Activated T-cell treated with anti-CD3 and anti-CD28 coated beads, Interleukin-2, amount 50 U/mL, for 72 hours (primary cell): ENCODE measurements around the gene TMEM184C. TPM values are rescaled to one million over a fixed set of nuclear protein-coding genes. Genes with fewer than 3 reads are reported as not detected.

Experiments
- ATAC-seq, 2 donors: fragments of 150-1000 bp; cut with Tn5 transposase; replicated peaks in 1 of 2; 2 replicates each; pipeline ENCODE4 v1.10.0; 2021; ENCODE audit warnings: moderate library complexity in 2 of 2, mild to moderate bottlenecking in 1 of 2
- DNase-seq, 2 donors: peaks; one replicate each; pipeline ENCODE4 v3.0.0; 2021 to 2022; ENCODE audit warnings: mixed read lengths in 1 of 2
- H3K27ac Mint-ChIP-seq: one replicate; pipeline ENCODE4 v1.8.0; 2022; ENCODE audit warnings: mild to moderate bottlenecking, moderate library complexity, mixed read lengths
- H3K27me3 Mint-ChIP-seq: one replicate; pipeline ENCODE4 v1.8.0; 2022; ENCODE audit warnings: low read depth, mixed read lengths
- H3K36me3 Mint-ChIP-seq, 2 donors: one replicate each; pipeline ENCODE4 v1.8.0; 2022; ENCODE audit warnings: mixed read lengths in 2 of 2, mild to moderate bottlenecking in 1 of 2; ENCODE audit not compliant: insufficient read depth in 2 of 2
- H3K4me1 Mint-ChIP-seq: one replicate; pipeline ENCODE4 v1.8.0; 2022; ENCODE audit warnings: low read depth, mixed read lengths
- H3K4me3 Mint-ChIP-seq, 2 donors: one replicate each; pipeline ENCODE4 v1.8.0; 2022; ENCODE audit warnings: mild to moderate bottlenecking in 2 of 2, mixed read lengths in 2 of 2, moderate library complexity in 2 of 2
- H3K9me3 Mint-ChIP-seq, 2 donors: one replicate each; pipeline ENCODE4 v1.8.0; 2022; ENCODE audit warnings: mixed read lengths in 2 of 2
- total RNA-seq, 2 donors: library from RNA; stranded (reverse); gene quantifications; one replicate each; pipeline ENCODE4 v1.2.3, GENCODE V29; 2022

TMEM184C gene
- total RNA-seq, 2 donors from 2014 or later = 15.7 to 17.3 TPM

GRCh38 chr4:147616849-147617172, 386 bp upstream of the TMEM184C start:
- Mint-ChIP-seq H3K27ac (peak overlapping the region; percentile 90), H3K9me3 (no peaks in the 10 kb centered on the region), H3K4me1 (peaks cover 29% of the 10 kb centered on the region), H3K27me3 (peaks cover 6% of the 10 kb centered on the region), H3K4me3 (peak overlapping the region; percentile 93 to 97), H3K36me3 (peaks cover 6 to 9% of the 10 kb centered on the region in 2 donors)
- DNase-seq (no peak), ATAC-seq (peak; percentile 2 to 8)

GRCh38 chr4:147617841-147618691, 869 bp downstream of the TMEM184C start:
- Mint-ChIP-seq H3K4me1 (peaks cover 37% of the 10 kb centered on the region), H3K9me3 (no peaks in the 10 kb centered on the region), H3K27me3 (peaks cover 6% of the 10 kb centered on the region), H3K27ac (peak overlapping the region; percentile 90), H3K36me3 (peaks cover 6 to 9% of the 10 kb centered on the region in 2 donors), H3K4me3 (peak overlapping the region; percentile 93 to 97)
- ATAC-seq (peak; percentile 1 to 2), DNase-seq (no peak)

DNA sequence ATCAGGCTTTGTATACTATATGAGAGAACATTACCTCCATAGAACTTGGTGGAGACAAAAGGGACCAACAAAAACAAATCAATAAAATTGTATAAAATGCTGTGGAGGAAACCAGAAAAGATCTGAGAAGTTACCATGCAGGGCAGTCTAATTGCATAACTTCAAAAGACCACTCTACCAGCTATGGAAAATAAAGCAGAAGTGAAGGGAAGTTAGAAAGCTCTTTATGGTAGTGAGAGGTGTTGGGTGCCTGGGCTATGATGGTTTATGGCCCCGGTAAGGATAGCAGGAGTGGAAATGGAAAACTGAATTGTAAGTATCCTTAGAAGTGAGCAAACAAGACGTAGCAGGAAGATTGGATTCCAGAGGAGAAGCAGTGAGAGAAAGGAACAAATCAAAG, 3.1 kb downstream of the TMEM184C start:
- DNase-seq (no peak), ATAC-seq (no peak)
- Mint-ChIP-seq H3K4me1 (peaks cover 38% of the 10 kb centered on the region), H3K36me3 (peaks cover 6 to 13% of the 10 kb centered on the region in 2 donors), H3K4me3 (peak overlapping the region; percentile 47 to 65), H3K27me3 (no peaks in the 10 kb centered on the region), H3K9me3 (no peaks in the 10 kb centered on the region), H3K27ac (no peak overlapping the region)

DNA sequence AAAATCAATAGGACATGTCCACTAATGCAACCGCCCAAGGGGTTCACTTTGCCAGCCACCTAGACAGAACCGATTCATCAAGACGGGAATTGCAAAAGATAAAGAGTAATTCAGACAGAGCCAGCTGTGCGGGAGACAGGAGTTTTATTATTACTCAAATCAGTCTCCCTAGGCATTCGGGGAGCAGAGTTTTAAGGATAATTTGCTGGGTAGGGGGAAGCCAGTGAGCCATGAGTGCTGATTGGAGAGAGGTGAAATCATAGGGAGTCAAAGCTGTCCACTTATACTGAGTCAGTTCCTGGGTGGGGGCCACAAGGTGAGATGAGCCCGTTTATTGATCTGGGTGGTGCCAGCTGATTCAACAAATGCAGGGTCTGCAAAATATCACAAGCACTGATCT, 8.5 kb downstream of the TMEM184C start:
- Mint-ChIP-seq H3K4me3 (no peak overlapping the region), H3K27ac (no peak overlapping the region), H3K9me3 (no peaks in the 10 kb centered on the region), H3K4me1 (peaks cover 17% of the 10 kb centered on the region), H3K27me3 (no peaks in the 10 kb centered on the region), H3K36me3 (peaks cover 3 to 9% of the 10 kb centered on the region in 2 donors)
- ATAC-seq (no peak), DNase-seq (no peak)

DNA sequence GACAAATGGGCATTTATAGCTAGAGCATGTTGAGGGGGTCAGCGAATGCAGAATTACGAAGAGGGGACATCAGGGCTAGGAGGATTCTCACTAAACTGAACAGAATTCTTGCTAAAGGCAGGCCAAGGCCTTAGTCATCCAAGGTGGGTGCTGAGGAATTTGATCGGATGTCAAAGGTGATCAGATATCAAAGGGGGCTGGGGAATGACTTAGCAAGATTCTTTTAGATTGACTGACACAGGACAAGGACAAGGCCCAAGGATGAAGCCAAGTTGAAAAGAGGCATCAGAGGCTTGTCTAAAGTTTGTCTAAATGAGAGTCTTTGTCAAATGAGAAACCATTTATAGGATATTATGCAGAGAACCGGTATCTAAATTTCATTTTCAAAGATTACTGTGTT, 9.7 kb downstream of the TMEM184C start:
- Mint-ChIP-seq H3K4me1 (peaks cover 8% of the 10 kb centered on the region), H3K36me3 (peaks cover 3 to 13% of the 10 kb centered on the region in 2 donors), H3K27ac (no peak overlapping the region), H3K27me3 (no peaks in the 10 kb centered on the region), H3K9me3 (no peaks in the 10 kb centered on the region), H3K4me3 (no peak overlapping the region)
- ATAC-seq (no peak), DNase-seq (no peak)

- H3K4me3 Mint-ChIP-seq = no peak overlapping the region
- DNase-seq (no peak), ATAC-seq (no peak)
- no peaks in the 10 kb centered on the region for H3K4me1 Mint-ChIP-seq
- H3K27ac Mint-ChIP-seq = no peak overlapping the region
- H3K27me3 Mint-ChIP-seq = no peaks in the 10 kb centered on the region
- peaks cover 4 to 13% of the 10 kb centered on the region in 2 donors for H3K36me3 Mint-ChIP-seq
- H3K9me3 Mint-ChIP-seq = no peaks in the 10 kb centered on the region
These were observed 11.2 kb downstream of the TMEM184C start for GRCh38 chr4:147628415-147628814.

DNA sequence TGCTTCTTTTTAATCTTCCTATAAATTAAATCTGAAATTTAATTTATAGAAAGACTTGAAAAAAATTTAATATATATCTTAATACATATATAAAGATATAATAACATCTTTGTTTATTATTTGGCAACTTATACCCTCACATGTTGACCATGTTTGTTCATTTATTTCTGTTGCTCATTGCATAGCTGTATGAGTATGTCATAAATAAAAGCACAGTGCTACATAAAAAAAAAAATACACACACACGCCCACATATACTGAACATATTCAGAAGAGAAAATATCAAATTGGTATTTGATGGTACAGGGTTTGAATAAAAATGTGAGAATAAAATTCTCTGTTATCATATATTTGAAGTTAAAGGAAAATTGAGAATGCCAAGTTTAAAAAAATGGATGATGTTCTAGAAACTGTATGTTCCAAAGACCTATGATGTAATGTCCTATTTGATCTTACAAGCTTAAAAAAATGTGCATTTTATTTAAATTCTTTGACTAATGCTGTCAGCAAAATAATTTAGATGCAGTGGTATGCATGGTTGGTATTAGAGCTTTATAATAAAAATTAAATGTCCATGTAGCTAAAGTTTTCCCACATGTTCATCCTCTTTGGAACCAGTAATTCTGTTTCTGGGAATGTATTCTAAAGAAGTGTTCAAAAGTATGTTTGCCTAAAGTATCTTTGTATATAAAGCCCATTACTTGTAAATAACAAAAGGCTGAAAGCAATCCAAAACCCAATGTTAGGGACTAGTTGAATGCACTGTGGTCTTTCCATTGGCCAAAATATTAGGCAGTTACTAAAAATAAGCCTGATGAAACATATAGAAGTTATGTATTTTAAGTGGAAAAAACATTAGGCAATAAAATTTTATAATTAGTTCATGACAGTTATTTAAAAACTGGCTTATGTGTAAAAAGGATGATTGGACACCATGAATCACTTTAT, 12.9 kb downstream of the TMEM184C start:
- no peak for DNase-seq
- Mint-ChIP-seq H3K9me3 (no peaks in the 10 kb centered on the region), H3K36me3 (peaks cover 4 to 16% of the 10 kb centered on the region in 2 donors), H3K27ac (no peak overlapping the region), H3K27me3 (no peaks in the 10 kb centered on the region), H3K4me3 (no peak overlapping the region), H3K4me1 (no peaks in the 10 kb centered on the region)
- no peak for ATAC-seq

DNA sequence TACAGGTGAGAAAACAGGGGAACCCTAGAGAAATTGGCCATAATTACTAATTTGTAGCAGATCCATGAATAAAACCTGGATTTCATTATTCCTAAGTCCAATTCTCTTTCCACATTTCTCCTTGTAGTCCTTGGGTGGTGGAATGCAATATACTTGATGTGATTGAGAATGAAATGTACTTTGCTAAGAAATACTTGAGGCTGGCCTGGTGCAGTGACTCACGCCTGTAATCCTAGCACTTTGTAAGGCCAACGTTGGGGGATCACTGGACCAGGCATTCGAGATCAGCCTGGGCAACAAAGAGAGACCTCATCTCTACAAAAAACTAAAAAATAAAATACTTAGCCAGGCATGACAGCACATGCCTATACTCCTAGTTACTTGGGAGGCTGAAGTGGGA, 15.9 kb downstream of the TMEM184C start:
- ATAC-seq (no peak), DNase-seq (no peak)
- Mint-ChIP-seq H3K4me1 (no peaks in the 10 kb centered on the region), H3K9me3 (peaks cover 0 to 4% of the 10 kb centered on the region in 2 donors), H3K27me3 (no peaks in the 10 kb centered on the region), H3K36me3 (peaks cover 8 to 27% of the 10 kb centered on the region in 2 donors), H3K27ac (no peak overlapping the region), H3K4me3 (no peak overlapping the region)

- DNase-seq = no peak
- H3K27me3 Mint-ChIP-seq = no peaks in the 10 kb centered on the region
- H3K9me3 Mint-ChIP-seq = peaks cover 0 to 4% of the 10 kb centered on the region in 2 donors
- peaks cover 8 to 29% of the 10 kb centered on the region in 2 donors for H3K36me3 Mint-ChIP-seq
- no peak overlapping the region for H3K27ac Mint-ChIP-seq
- ATAC-seq = no peak
- no peak overlapping the region for H3K4me3 Mint-ChIP-seq
- H3K4me1 Mint-ChIP-seq = peaks cover 4% of the 10 kb centered on the region
These were observed 16.4 kb downstream of the TMEM184C start for GRCh38 chr4:147633643-147634042.

DNA sequence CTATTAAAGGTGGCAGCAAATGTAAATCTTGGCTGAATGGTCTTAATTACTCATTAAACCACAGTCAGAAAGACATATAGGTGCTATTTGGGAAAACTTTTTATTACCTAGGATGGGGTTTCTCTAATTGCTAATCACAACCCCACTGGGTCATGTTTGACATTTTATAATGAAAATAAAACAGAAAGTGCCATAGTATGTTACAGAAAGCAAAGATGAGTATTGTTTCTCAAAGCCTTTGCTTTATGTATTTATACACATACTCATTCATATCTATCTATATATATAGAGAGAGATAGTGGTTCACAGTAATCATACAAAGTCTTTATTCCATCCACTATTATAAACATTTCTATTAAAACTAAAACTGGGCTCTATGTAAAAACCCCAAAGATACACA, 18.2 kb downstream of the TMEM184C start:
- Mint-ChIP-seq H3K27me3 (no peaks in the 10 kb centered on the region), H3K4me3 (no peak overlapping the region), H3K9me3 (peaks cover 0 to 4% of the 10 kb centered on the region in 2 donors), H3K27ac (no peak overlapping the region), H3K4me1 (peaks cover 21% of the 10 kb centered on the region), H3K36me3 (peaks cover 10 to 38% of the 10 kb centered on the region in 2 donors)
- ATAC-seq (no peak), DNase-seq (no peak)

DNA sequence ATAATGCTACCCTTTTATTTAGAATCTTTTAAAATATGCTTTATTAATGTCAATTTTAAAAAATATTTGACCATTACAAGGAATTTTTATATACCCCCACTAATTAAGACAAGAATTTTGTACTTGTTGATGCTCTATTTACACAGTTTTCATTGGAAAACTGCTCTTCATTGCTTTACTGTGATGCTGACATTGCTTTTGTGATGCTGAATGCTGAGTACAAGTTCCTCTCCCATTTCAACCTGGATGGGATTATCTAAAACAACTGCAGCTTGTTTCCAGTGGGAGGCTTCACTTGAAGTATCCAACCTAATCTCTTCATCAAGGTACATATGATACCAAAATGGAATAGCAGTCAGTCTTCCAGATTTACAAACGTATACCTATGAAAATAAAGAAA, 21.2 kb downstream of the TMEM184C start:
- H3K4me1 Mint-ChIP-seq = peaks cover 23% of the 10 kb centered on the region

DNA sequence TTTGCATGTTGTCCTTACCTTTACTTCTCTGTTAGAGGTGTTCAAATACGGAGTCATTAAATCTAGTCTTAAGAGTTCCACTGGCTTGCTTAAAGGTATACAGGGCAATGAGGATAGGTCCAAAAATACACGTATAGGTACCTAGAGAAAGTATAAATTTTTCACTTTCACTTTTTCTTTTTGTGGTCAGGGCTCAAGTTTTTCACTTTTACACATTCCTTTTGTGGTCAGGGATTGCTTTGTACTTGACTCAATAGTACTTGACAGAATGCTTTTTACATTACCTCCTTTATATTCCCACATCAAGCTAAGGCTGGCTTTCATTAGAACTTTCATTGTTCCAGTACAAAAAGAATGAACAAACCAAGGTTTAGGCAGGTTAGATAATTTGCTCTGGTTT, 21.7 kb downstream of the TMEM184C start:
- ATAC-seq (peak; percentile 55 to 66), DNase-seq (no peak)
- Mint-ChIP-seq H3K27me3 (no peaks in the 10 kb centered on the region), H3K36me3 (peaks cover 15 to 49% of the 10 kb centered on the region in 2 donors), H3K4me3 (peak overlapping the region; percentile 15 to 23), H3K4me1 (peaks cover 23% of the 10 kb centered on the region), H3K27ac (peak overlapping the region; percentile 66), H3K9me3 (peaks cover 0 to 4% of the 10 kb centered on the region in 2 donors)

More for the DNA sequence above, 21.2 kb downstream of the TMEM184C start:
- Mint-ChIP-seq H3K27me3 (no peaks in the 10 kb centered on the region), H3K9me3 (peaks cover 0 to 4% of the 10 kb centered on the region in 2 donors), H3K4me3 (no peak overlapping the region), H3K27ac (no peak overlapping the region), H3K36me3 (peaks cover 16 to 49% of the 10 kb centered on the region in 2 donors)
- DNase-seq = no peak
- ATAC-seq = no peak

- peaks cover 0 to 4% of the 10 kb centered on the region in 2 donors for H3K9me3 Mint-ChIP-seq
- no peaks in the 10 kb centered on the region for H3K27me3 Mint-ChIP-seq
- H3K4me3 Mint-ChIP-seq = peak overlapping the region in 1 of 2 donors; percentile 23
- H3K36me3 Mint-ChIP-seq = peaks cover 15 to 49% of the 10 kb centered on the region in 2 donors
- H3K4me1 Mint-ChIP-seq = peaks cover 23% of the 10 kb centered on the region
- peak overlapping the region; percentile 66 for H3K27ac Mint-ChIP-seq
- ATAC-seq (no peak), DNase-seq (no peak)
These were observed 22.2 kb downstream of the TMEM184C start for GRCh38 chr4:147639388-147639787.
